ENCODE measurements around the gene CPNE8.

Gene CPNE8

DNA sequence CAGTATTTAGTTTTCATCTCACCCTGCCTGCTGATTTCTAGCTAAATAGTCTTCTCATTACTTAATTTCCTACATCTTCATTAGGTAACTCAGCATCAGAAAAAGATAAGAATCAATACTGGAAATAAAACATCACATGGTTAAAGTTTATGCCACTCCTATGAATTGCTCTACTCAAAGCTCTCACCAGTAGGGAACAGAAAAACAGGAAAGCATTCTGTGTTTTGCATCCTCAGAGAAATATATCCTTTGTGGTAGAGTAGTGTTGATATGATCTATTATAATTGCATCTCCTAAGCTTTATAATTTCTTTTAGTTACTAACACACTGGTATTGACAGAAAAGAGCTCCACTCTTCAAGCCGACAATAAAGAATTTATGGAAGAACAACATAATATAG lies 9.9 kb downstream of the CPNE8 start:
- no peak for DNase-seq (ENCODE audit: low read depth in 2 of 2)

DNA sequence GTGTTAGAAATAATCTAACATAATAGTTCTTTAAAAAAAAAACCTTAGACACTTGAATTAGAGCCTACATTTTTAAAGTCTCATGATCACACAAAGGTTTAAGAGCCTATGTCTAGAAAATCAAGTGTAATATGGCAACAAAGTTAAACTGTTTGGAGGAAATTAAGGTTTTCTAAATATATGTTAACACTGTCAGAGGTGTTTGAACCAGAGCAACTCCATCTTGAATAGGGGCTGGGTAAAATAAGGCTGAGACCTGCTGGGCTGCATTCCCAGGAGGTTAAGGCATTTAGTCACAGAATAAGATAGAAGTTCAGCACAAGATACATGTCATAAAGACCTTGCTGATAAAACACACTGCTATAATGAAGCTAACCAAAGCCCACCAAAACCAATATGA lies 12.4 kb downstream of the CPNE8 start:
- DNase-seq (ENCODE audit: low read depth in 2 of 2) = no peak

GRCh38 chr12:38892087-38892786 lies 13.2 kb downstream of the CPNE8 start:
- DNase-seq (ENCODE audit: low read depth in 2 of 2) = no peak

- no peak for DNase-seq (ENCODE audit: low read depth in 2 of 2)
These were observed 15.1 kb downstream of the CPNE8 start for GRCh38 chr12:38890102-38890855.

GRCh38 chr12:38889297-38889815 lies 16.0 kb downstream of the CPNE8 start:
- DNase-seq (ENCODE audit: low read depth in 2 of 2) = no peak

GRCh38 chr12:38887770-38888169 lies 17.6 kb downstream of the CPNE8 start:
- DNase-seq (ENCODE audit: low read depth in 2 of 2) = no peak

DNA sequence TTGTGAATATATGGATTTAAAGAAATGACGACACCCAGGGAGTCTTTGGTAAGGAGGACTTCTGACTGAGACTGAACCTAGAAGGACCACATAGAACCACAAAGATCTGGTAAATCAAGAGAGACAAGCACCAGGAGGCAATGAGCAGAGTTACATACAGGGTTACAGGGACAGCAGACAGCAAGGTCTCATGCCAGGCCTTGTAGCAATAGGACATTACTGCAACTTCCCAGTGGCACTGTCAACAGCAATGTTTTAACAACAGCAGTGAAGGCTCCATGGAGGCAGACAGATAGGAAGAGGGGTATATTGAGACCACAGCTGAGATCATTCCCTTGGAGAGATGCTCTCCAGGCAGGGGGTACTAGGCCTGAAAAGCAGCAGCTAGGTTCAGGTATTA lies 18.5 kb downstream of the CPNE8 start:
- no peak for DNase-seq (ENCODE audit: low read depth in 2 of 2)

- no peak for DNase-seq (ENCODE audit: low read depth in 2 of 2)
These were observed 19.3 kb downstream of the CPNE8 start for GRCh38 chr12:38886064-38886463.

DNA sequence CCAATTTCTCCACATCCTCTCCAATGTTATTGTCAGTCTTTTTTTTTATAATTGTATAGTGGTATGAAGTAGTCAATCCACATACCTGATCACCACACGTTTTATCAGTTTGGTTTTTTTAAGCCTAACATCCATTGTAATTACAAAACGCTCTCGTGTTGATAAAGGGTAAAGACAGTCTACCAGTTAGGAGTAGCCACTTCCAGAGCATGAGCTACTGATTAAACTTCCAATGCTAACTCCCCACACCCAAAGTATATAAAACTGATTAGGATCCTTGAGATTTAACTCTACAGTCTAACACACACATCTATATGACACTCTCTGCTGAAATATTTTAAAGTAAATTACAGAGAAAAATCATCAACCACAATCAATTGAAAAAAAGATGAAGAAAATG lies 20.7 kb downstream of the CPNE8 start:
- DNase-seq (ENCODE audit: low read depth in 2 of 2) = no peak

DNA sequence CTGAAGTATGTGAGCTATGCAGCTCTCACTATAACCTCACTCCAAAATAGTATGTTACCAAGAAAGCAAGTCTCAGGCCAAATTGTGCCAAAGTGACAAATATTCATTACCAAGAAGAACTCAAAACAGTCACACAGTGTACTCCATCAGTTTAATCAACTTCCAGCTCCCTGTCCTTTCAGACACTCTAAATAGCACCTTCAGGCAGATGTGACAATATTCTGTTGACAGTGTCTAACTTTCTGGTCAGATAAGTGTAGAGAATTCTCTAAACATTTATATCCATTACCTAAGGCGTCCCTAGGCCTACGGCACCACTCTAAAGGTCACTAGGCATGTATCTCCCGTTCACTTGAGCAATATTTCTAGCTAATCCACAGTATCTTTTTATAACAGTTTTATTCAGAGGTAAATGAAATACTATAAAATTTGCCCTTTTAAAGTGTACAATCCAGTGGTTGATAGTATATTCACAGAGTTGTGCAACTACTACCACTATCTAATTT lies 21.7 kb downstream of the CPNE8 start:
- DNase-seq (ENCODE audit: low read depth in 2 of 2) = no peak

DNA sequence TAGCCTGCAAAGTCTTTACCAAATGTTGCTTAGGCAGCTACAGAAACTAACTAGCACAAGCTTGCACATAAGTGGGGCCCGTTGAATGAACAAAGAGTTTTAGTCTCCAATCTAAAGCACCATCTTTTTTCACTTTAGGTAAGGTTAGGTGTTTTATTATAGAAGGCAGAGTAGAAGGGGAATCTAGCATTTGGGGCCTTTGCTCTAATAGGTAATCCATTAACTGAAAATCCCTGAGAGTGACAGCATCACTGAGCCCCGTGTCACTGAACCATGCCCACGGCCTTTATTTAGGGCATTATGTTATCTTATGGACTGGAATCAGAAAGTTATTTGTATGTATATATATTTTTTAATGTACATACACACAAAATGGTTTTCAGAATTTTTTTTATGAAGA lies 25.1 kb downstream of the CPNE8 start:
- no peak for DNase-seq (ENCODE audit: low read depth in 2 of 2)

- no peak for DNase-seq (ENCODE audit: low read depth in 2 of 2)
These were observed 26.4 kb downstream of the CPNE8 start for GRCh38 chr12:38878986-38879385.

DNA sequence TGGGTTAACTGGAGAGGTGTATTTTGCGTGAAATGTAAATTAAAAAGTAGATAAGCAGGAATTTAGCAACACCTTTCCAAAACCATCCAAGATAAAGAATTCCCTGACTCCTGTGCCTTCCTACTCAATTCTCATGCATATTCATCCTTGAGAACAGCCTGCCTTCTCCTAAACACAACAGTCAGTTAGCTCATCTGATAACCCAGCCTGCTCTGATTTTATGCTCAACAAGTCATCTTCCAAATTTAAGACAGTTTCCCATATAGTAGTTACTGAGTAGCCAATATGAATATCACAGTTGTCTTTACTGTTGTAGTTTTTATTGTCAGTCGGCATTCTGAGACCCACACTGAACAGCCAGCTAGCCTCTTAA lies 27.1 kb downstream of the CPNE8 start:
- DNase-seq (ENCODE audit: low read depth in 2 of 2) = no peak

DNA sequence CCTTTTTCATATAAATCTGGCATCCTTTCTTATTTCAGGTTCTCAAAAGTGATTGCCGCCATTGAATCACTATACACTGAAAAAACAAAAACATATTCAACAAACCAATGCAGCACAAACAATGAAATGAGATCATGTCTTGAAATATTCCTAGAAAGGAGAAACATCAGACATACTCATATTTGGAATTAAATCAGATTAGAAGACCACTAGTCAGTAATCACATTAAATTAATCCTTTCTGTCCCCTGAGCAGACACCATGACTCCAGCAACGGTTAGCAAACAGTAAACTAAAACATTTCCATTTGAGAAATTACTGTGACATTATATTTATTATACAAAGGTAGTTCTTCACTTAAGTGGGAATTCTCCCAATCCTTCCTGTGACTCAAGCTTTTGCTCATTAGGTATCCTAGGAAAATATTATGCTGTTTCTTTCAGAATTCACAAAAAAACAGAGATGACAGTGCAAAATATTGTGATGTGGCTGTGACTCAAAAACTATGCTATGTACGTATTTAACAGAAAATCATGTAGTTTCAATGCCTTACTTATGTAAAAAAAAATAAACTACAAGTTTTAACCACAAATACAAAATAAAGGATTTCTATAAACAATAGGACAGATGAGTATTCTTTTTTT lies 29.7 kb downstream of the CPNE8 start:
- no peak for DNase-seq (ENCODE audit: low read depth in 2 of 2)

GRCh38 chr12:38872561-38872960 lies 32.8 kb downstream of the CPNE8 start:
- no peak for DNase-seq (ENCODE audit: low read depth in 2 of 2)

- no peak for DNase-seq (ENCODE audit: low read depth in 2 of 2)
These were observed 33.2 kb downstream of the CPNE8 start for GRCh38 chr12:38872156-38872555.

GRCh38 chr12:38869036-38869435 lies 36.4 kb downstream of the CPNE8 start:
- no peak for DNase-seq (ENCODE audit: low read depth in 2 of 2)

DNA sequence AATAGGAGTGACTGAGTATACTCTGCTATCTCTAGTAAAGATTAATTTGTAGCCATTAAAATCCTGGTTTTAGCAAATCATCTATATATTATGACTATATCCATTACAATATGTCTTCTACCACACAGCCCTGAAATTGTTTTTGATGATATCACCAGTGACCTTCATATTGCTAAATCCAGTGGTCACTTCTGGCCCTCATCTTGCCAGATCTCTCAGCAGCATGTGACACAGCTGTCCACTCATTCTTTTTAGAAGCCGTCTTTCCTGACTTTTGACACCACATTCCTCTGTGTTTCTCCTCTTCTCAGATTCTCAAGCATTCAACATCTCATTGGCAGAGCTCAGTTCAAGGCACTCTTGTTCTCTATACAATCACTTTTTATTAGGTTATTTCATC lies 54.9 kb downstream of the CPNE8 start:
- no peak for DNase-seq (ENCODE audit: low read depth in 2 of 2)

DNA sequence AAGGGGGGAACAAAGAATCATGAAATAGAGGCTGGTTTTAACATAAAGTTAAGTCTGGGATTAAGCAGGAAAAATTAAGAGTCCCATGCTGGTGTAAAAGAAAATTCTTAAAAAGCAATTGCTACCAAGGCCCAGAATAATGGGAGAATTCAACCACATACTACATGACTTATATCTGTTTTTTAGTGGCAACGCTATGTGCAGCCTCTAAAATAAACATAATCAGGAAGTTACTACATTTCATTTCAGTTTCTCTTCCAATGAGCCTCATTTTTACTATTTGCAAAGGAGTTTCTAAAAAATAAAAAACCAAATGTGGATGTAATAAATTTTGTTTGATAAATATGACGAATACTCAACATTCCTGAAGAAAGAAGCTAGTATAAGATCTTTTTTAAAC lies 58.1 kb downstream of the CPNE8 start:
- no peak for DNase-seq (ENCODE audit: low read depth in 2 of 2)

DNA sequence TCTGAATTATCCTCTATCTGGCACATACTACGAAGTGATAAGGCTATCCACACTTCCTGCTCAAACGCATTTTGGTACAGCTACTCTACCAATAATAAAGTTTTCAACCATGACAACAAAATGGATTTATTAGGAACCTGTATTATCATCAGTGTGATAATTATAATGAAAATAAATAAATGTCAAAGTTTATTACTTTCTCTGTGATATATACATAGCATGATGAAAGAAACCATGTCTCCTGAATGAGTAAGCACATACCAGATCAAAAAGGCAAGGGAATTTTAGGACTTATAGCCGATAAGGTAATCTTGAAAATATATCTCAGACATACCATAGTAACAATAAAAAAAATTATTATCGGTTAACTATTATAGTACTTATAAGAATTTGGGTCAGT lies 61.1 kb downstream of the CPNE8 start:
- no peak for DNase-seq (ENCODE audit: low read depth in 2 of 2)

- DNase-seq (ENCODE audit: low read depth in 2 of 2) = no peak
These were observed 67.1 kb downstream of the CPNE8 start for GRCh38 chr12:38838056-38838850.

DNA sequence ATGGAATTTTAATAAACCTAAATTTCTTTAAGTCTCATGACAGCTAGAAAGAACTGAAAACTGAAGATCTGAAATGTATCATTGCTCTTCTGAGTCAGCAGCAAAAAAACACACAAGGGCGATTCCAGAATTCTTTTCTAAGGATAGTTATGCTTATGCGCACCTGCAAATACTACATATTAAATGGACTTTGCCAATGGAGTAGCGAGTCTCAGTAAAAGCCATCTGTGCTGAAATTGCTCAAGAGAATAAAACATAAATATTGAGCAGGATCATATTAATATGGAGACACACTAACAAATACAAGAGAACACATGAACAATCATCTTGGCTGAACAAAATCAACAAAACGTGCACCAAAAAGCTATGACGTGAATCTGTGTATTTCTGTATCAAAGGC lies 73.7 kb downstream of the CPNE8 start:
- DNase-seq (ENCODE audit: low read depth in 2 of 2) = no peak
